Esophagus muscularis mucosa (tissue), 4 donors: Measurements from ENCODE around the gene CCND2. TPM values are rescaled to one million over a fixed set of nuclear protein-coding genes. Genes with fewer than 3 reads are reported as not detected.

Experiments
- DNase-seq: peaks from one replicate; pipeline ENCODE4 v3.0.0-alpha.2; 2017; ENCODE audit errors: extremely low spot score
- H3K27ac ChIP-seq, 4 donors: fragments of 200-600 bp; sonication (generic); replicated peaks in 1 of 4; 1 replicate in 3 of 4; 2 replicates in 1 of 4; pipeline ENCODE4 v1.5.1; 2016 to 2019; ENCODE audit warnings: mild to moderate bottlenecking in 1 of 4
- H3K27me3 ChIP-seq, 4 donors: fragments of 200-600 bp; sonication (generic); one replicate each; pipeline versions ENCODE4 v1.5.1 to v1.6.0; 2016 to 2019
- H3K36me3 ChIP-seq, 4 donors: fragments of 200-600 bp; sonication (generic); one replicate each; pipeline ENCODE4 v1.5.1; 2016 to 2019
- H3K4me1 ChIP-seq, 4 donors: fragments of 200-600 bp; sonication (generic); one replicate each; pipeline ENCODE4 v1.5.1; 2016 to 2019
- H3K4me3 ChIP-seq, 4 donors: fragments of 200-600 bp; sonication (generic); 1 replicate in 2 of 4; 2 replicates in 2 of 4; pipeline ENCODE4 v1.5.1; 2016 to 2019; ENCODE audit warnings: mild to moderate bottlenecking in 4 of 4, moderate library complexity in 1 of 4
- H3K9me3 ChIP-seq, 4 donors: fragments of 200-600 bp; sonication (generic); 1 replicate in 3 of 4; 2 replicates in 1 of 4; pipeline ENCODE4 v1.5.1; 2016 to 2019
- CTCF ChIP-seq, 3 experiments: fragments of 200-600 bp in 2 of 3; fragments of 450-650 bp in 1 of 3; sonication (generic) in 2 of 3; IDR thresholded peaks; one replicate each; pipeline ENCODE4 v1.5.1; 2017 to 2019; ENCODE audit warnings: antibody characterized with exemption in 3 of 3, mild to moderate bottlenecking in 2 of 3, moderate library complexity in 1 of 3
- EP300 ChIP-seq: sonication (generic); formaldehyde crosslinking; IDR thresholded peaks from one replicate; pipeline ENCODE4 v1.6.1; 2017; ENCODE audit warnings: antibody characterized with exemption
- POLR2A ChIP-seq: fragments of 450-650 bp; IDR thresholded peaks from one replicate; pipeline ENCODE4 v1.6.1; 2017; ENCODE audit warnings: antibody characterized with exemption, moderate library complexity, mild to moderate bottlenecking, low read depth
- POLR2AphosphoS5 ChIP-seq, 2 donors: sonication (generic); formaldehyde crosslinking; IDR thresholded peaks; one replicate each; pipeline ENCODE4 v1.6.1; 2017; ENCODE audit warnings: antibody characterized with exemption in 2 of 2
- WGBS: methylation state at CpG from one replicate; pipeline ENCODE4 v1.1.5; 2018; 5-methylcytosine and 5-hydroxymethylcytosine counted together
- intact Hi-C: fragments of 100-400 bp; cut with DNase I; formaldehyde crosslinking; loops from one replicate; pipeline ENCODE4 v1.15.1; 2023
- total RNA-seq, 4 donors: library from RNA; depleted of rRNA; stranded (reverse); fragments of >200 nt; gene quantifications; one replicate each; pipeline versions ENCODE4 v1.1.0 to v1.2.1, GENCODE V29; 2016

CCND2 gene
- total RNA-seq, 4 donors from 2014 or later, result 101 to 122 (median 111) TPM

- DNase-seq, result no peak
- intact Hi-C loops, result no loop called here
- WGBS, result 88% methylated on average over 5 of the region's 5 CpGs
- Histone ChIP-seq H3K27ac (no peak overlapping the region), H3K4me1 (peaks cover 11 to 17% (median 16%) of the 10 kb centered on the region in 4 donors), H3K36me3 (peaks cover 0 to 5% (median 0%) of the 10 kb centered on the region in 4 donors), H3K27me3 (no peaks in the 10 kb centered on the region), H3K9me3 (no peaks in the 10 kb centered on the region), H3K4me3 (no peak overlapping the region)
- TF ChIP-seq POLR2A (no peak), POLR2AphosphoS5 (IDR thresholded peaks at IDR 0.05) (no peak), CTCF (IDR thresholded peaks at IDR 0.05) (no peak), EP300 (no peak)
Observed at GRCh38 chr12:4311776-4312175, 38.2 kb downstream of the CCND2 start.

GRCh38 chr12:4312251-4312650 is 38.7 kb downstream of the CCND2 start:
- no peak for DNase-seq
- Histone ChIP-seq H3K27me3 (no peaks in the 10 kb centered on the region), H3K4me3 (no peak overlapping the region), H3K36me3 (peaks cover 0 to 5% (median 0%) of the 10 kb centered on the region in 4 donors), H3K9me3 (no peaks in the 10 kb centered on the region), H3K4me1 (peaks cover 9 to 13% (median 13%) of the 10 kb centered on the region in 4 donors), H3K27ac (no peak overlapping the region)
- TF ChIP-seq CTCF (IDR thresholded peaks at IDR 0.05) (no peak), POLR2A (no peak), EP300 (no peak), POLR2AphosphoS5 (IDR thresholded peaks at IDR 0.05) (no peak)
- WGBS, result 88% methylated on average over 2 of the region's 2 CpGs
- intact Hi-C loops, result no loop called here

- Histone ChIP-seq H3K27me3 (no peaks in the 10 kb centered on the region), H3K27ac (peak overlapping the region; percentile 84 to 98 (median 92)), H3K4me1 (peaks cover 6 to 37% (median 27%) of the 10 kb centered on the region in 4 donors), H3K4me3 (peak overlapping the region; percentile 74 to 93 (median 82)), H3K9me3 (no peaks in the 10 kb centered on the region), H3K36me3 (no peaks in the 10 kb centered on the region)
- whole genome bisulfite sequencing, result 2% methylated on average over 8 of the region's 13 CpGs
- TF ChIP-seq POLR2AphosphoS5 (IDR thresholded peaks at IDR 0.05) (no peak), POLR2A (no peak), CTCF (IDR thresholded peaks at IDR 0.05) (no peak)
- no peak for DNase-seq
- intact Hi-C loops, result no loop called here
Observed at GRCh38 chr12:4320497-4320852, 46.9 kb downstream of the CCND2 start.

GRCh38 chr12:4320853-4321701 is 47.5 kb downstream of the CCND2 start, which contains the start of gene TIGAR:
Gene TIGAR, plus strand, starts transcription at chr12:4321213. Its CDS starts 59 bp downstream, at chr12:4321272.
- WGBS, result 0% methylated on average over 12 of the region's 76 CpGs
- Histone ChIP-seq H3K36me3 (no peaks in the 10 kb centered on the region), H3K4me1 (peaks cover 12 to 43% (median 33%) of the 10 kb centered on the region in 4 donors), H3K27me3 (no peaks in the 10 kb centered on the region), H3K27ac (peak within 1 kb of the TSS; percentile 84 to 98 (median 92)), H3K4me3 (peak within 1 kb of the TSS; percentile 74 to 93 (median 82)), H3K9me3 (no peaks in the 10 kb centered on the region)
- intact Hi-C loops, result no loop called here
- TF ChIP-seq CTCF (IDR thresholded peaks at IDR 0.05) (peak in 1 of 3 experiments; percentile 20), EP300 (no peak), POLR2AphosphoS5 (IDR thresholded peaks at IDR 0.05) (peak; percentile 93 to 99), POLR2A (peak; percentile 88)
- peak; percentile 96 for DNase-seq
